Measurements from ENCODE around the gene GPC2.
"Not testable (repeated sequence)": the region's sequence is repeated elsewhere in the genome, so short reads cannot be mapped to it uniquely, and the experiment has no call there.

The GPC2 gene

GRCh38 chr7:100219271-100219737 is 42.1 kb upstream of the GPC2 start:
- Histone ChIP-seq H3K9me3 (ENCODE audit: control insufficient read depth, low read length) (no peaks in the 10 kb centered on the region), H3K4me1 (ENCODE audit: control insufficient read depth, insufficient read depth, low read length, poor library complexity, severe bottlenecking) (no peaks in the 10 kb centered on the region), H3K36me3 (ENCODE audit: control insufficient read depth, insufficient read depth, low read length) (no peaks in the 10 kb centered on the region), H3K27ac (ENCODE audit: low read depth, low read length, severe bottlenecking) (no peak overlapping the region), H3K4me3 (ENCODE audit: extremely low read depth, insufficient read depth, low read length, poor library complexity, severe bottlenecking) (no peak overlapping the region)
- WGBS, 2 experiments (ENCODE audit: insufficient coverage in 2 of 2), result 88% methylated on average over 9 to 10 of the region's 10 CpGs

- H3K9me3 ChIP-seq (ENCODE audit: control insufficient read depth, low read length); H3K4me1 ChIP-seq (ENCODE audit: control insufficient read depth, insufficient read depth, low read length, poor library complexity, severe bottlenecking); H3K27ac ChIP-seq (ENCODE audit: low read depth, low read length, severe bottlenecking); H3K4me3 ChIP-seq (ENCODE audit: extremely low read depth, insufficient read depth, low read length, poor library complexity, severe bottlenecking); H3K36me3 ChIP-seq (ENCODE audit: control insufficient read depth, insufficient read depth, low read length): not testable (repeated sequence)
- WGBS, 2 experiments (ENCODE audit: insufficient coverage in 2 of 2), result no CpG with 5 or more reads among the region's 5 CpGs
These were observed 40.8 kb upstream of the GPC2 start for GRCh38 chr7:100217934-100218333.

GRCh38 chr7:100215895-100216294 is 38.7 kb upstream of the GPC2 start:
- 89 to 92% methylated on average over 4 to 5 of the region's 6 CpGs for WGBS, 2 experiments (ENCODE audit: insufficient coverage in 2 of 2)
- Histone ChIP-seq H3K4me1 (ENCODE audit: control insufficient read depth, insufficient read depth, low read length, poor library complexity, severe bottlenecking) (no peaks in the 10 kb centered on the region), H3K4me3 (ENCODE audit: extremely low read depth, insufficient read depth, low read length, poor library complexity, severe bottlenecking) (no peak overlapping the region), H3K36me3 (ENCODE audit: control insufficient read depth, insufficient read depth, low read length) (no peaks in the 10 kb centered on the region), H3K9me3 (ENCODE audit: control insufficient read depth, low read length) (no peaks in the 10 kb centered on the region), H3K27ac (ENCODE audit: low read depth, low read length, severe bottlenecking) (no peak overlapping the region)

GRCh38 chr7:100214356-100214755 is 37.2 kb upstream of the GPC2 start:
- H3K4me3 ChIP-seq (ENCODE audit: extremely low read depth, insufficient read depth, low read length, poor library complexity, severe bottlenecking); H3K4me1 ChIP-seq (ENCODE audit: control insufficient read depth, insufficient read depth, low read length, poor library complexity, severe bottlenecking); H3K9me3 ChIP-seq (ENCODE audit: control insufficient read depth, low read length); H3K27ac ChIP-seq (ENCODE audit: low read depth, low read length, severe bottlenecking); H3K36me3 ChIP-seq (ENCODE audit: control insufficient read depth, insufficient read depth, low read length): not testable (repeated sequence)
- 90% methylated on average over 3 to 4 of the region's 5 CpGs for WGBS, 2 experiments (ENCODE audit: insufficient coverage in 2 of 2)

GRCh38 chr7:100213672-100214071 is 36.5 kb upstream of the GPC2 start:
- no peak overlapping the region for H3K27ac ChIP-seq (ENCODE audit: low read depth, low read length, severe bottlenecking)
- 90 to 100% methylated on average over 1 to 4 of the region's 6 CpGs for WGBS, 2 experiments (ENCODE audit: insufficient coverage in 2 of 2)
- peaks cover 3% of the 10 kb centered on the region for H3K4me1 ChIP-seq (ENCODE audit: control insufficient read depth, insufficient read depth, low read length, poor library complexity, severe bottlenecking)
- no peak overlapping the region for H3K4me3 ChIP-seq (ENCODE audit: extremely low read depth, insufficient read depth, low read length, poor library complexity, severe bottlenecking)
- no peaks in the 10 kb centered on the region for H3K36me3 ChIP-seq (ENCODE audit: control insufficient read depth, insufficient read depth, low read length)
- no peaks in the 10 kb centered on the region for H3K9me3 ChIP-seq (ENCODE audit: control insufficient read depth, low read length)

GRCh38 chr7:100212631-100213286 is 35.6 kb upstream of the GPC2 start:
- Histone ChIP-seq H3K36me3 (ENCODE audit: control insufficient read depth, insufficient read depth, low read length) (no peaks in the 10 kb centered on the region), H3K27ac (ENCODE audit: low read depth, low read length, severe bottlenecking) (no peak overlapping the region), H3K4me3 (ENCODE audit: extremely low read depth, insufficient read depth, low read length, poor library complexity, severe bottlenecking) (no peak overlapping the region), H3K4me1 (ENCODE audit: control insufficient read depth, insufficient read depth, low read length, poor library complexity, severe bottlenecking) (peaks cover 3% of the 10 kb centered on the region), H3K9me3 (ENCODE audit: control insufficient read depth, low read length) (no peaks in the 10 kb centered on the region)
- 90 to 94% methylated on average over 3 of the region's 5 CpGs for WGBS, 2 experiments (ENCODE audit: insufficient coverage in 2 of 2)

- Histone ChIP-seq H3K27ac (ENCODE audit: low read depth, low read length, severe bottlenecking) (no peak overlapping the region), H3K4me1 (ENCODE audit: control insufficient read depth, insufficient read depth, low read length, poor library complexity, severe bottlenecking) (peaks cover 3% of the 10 kb centered on the region), H3K9me3 (ENCODE audit: control insufficient read depth, low read length) (no peaks in the 10 kb centered on the region), H3K36me3 (ENCODE audit: control insufficient read depth, insufficient read depth, low read length) (no peaks in the 10 kb centered on the region), H3K4me3 (ENCODE audit: extremely low read depth, insufficient read depth, low read length, poor library complexity, severe bottlenecking) (no peak overlapping the region)
- 89 to 91% methylated on average over 5 to 7 of the region's 7 CpGs for WGBS, 2 experiments (ENCODE audit: insufficient coverage in 2 of 2)
These were observed 34.2 kb upstream of the GPC2 start for GRCh38 chr7:100211342-100211780.

- H3K4me1 ChIP-seq (ENCODE audit: control insufficient read depth, insufficient read depth, low read length, poor library complexity, severe bottlenecking), result peaks cover 3% of the 10 kb centered on the region
- no peaks in the 10 kb centered on the region for H3K9me3 ChIP-seq (ENCODE audit: control insufficient read depth, low read length)
- no peak overlapping the region for H3K27ac ChIP-seq (ENCODE audit: low read depth, low read length, severe bottlenecking)
- 100% methylated on average over 3 of the region's 5 CpGs; no CpG with 5 or more reads in 1 of the 2 experiments for WGBS, 2 experiments (ENCODE audit: insufficient coverage in 2 of 2)
- no peak overlapping the region for H3K4me3 ChIP-seq (ENCODE audit: extremely low read depth, insufficient read depth, low read length, poor library complexity, severe bottlenecking)
- no peaks in the 10 kb centered on the region for H3K36me3 ChIP-seq (ENCODE audit: control insufficient read depth, insufficient read depth, low read length)
These were observed 33.6 kb upstream of the GPC2 start for GRCh38 chr7:100210805-100211204.

- H3K4me1 ChIP-seq (ENCODE audit: control insufficient read depth, insufficient read depth, low read length, poor library complexity, severe bottlenecking), result peaks cover 6% of the 10 kb centered on the region
- no peaks in the 10 kb centered on the region for H3K36me3 ChIP-seq (ENCODE audit: control insufficient read depth, insufficient read depth, low read length)
- no peak overlapping the region for H3K27ac ChIP-seq (ENCODE audit: low read depth, low read length, severe bottlenecking)
- no peak overlapping the region for H3K4me3 ChIP-seq (ENCODE audit: extremely low read depth, insufficient read depth, low read length, poor library complexity, severe bottlenecking)
- 86 to 87% methylated on average over 5 to 6 of the region's 6 CpGs for WGBS, 2 experiments (ENCODE audit: insufficient coverage in 2 of 2)
- no peaks in the 10 kb centered on the region for H3K9me3 ChIP-seq (ENCODE audit: control insufficient read depth, low read length)
These were observed 32.3 kb upstream of the GPC2 start for GRCh38 chr7:100209493-100209892.

- Histone ChIP-seq H3K36me3 (ENCODE audit: control insufficient read depth, insufficient read depth, low read length) (no peaks in the 10 kb centered on the region), H3K27ac (ENCODE audit: low read depth, low read length, severe bottlenecking) (no peak overlapping the region), H3K9me3 (ENCODE audit: control insufficient read depth, low read length) (no peaks in the 10 kb centered on the region), H3K4me3 (ENCODE audit: extremely low read depth, insufficient read depth, low read length, poor library complexity, severe bottlenecking) (no peak overlapping the region), H3K4me1 (ENCODE audit: control insufficient read depth, insufficient read depth, low read length, poor library complexity, severe bottlenecking) (peaks cover 6% of the 10 kb centered on the region)
- 82 to 84% methylated on average over 5 to 6 of the region's 6 CpGs for WGBS, 2 experiments (ENCODE audit: insufficient coverage in 2 of 2)
These were observed 31.8 kb upstream of the GPC2 start for GRCh38 chr7:100208911-100209408.

GRCh38 chr7:100204454-100204853 is 27.3 kb upstream of the GPC2 start:
- 88 to 96% methylated on average over 6 to 7 of the region's 9 CpGs for WGBS, 2 experiments (ENCODE audit: insufficient coverage in 2 of 2)
- Histone ChIP-seq H3K9me3 (ENCODE audit: control insufficient read depth, low read length) (no peaks in the 10 kb centered on the region), H3K4me1 (ENCODE audit: control insufficient read depth, insufficient read depth, low read length, poor library complexity, severe bottlenecking) (peaks cover 14% of the 10 kb centered on the region), H3K27ac (ENCODE audit: low read depth, low read length, severe bottlenecking) (no peak overlapping the region), H3K36me3 (ENCODE audit: control insufficient read depth, insufficient read depth, low read length) (no peaks in the 10 kb centered on the region), H3K4me3 (ENCODE audit: extremely low read depth, insufficient read depth, low read length, poor library complexity, severe bottlenecking) (no peak overlapping the region)

All from mesodermal cell (in vitro differentiated cells).